Lower lobe of right lung (tissue), 2 donors: ENCODE data around the gene EXOC7. TPM values are rescaled to one million over a fixed set of nuclear protein-coding genes. Genes with fewer than 3 reads are reported as not detected.
"Not testable (repeated sequence)": the region's sequence is repeated elsewhere in the genome, so short reads cannot be mapped to it uniquely, and the experiment has no call there.

Source experiments
- ATAC-seq, 2 donors: fragments of 200-7000 bp; cut with Tn5 transposase; one replicate each; pipeline ENCODE4 v1.9.1; 2020 to 2022; ENCODE audit warnings: mild to moderate bottlenecking in 2 of 2, moderate library complexity in 2 of 2
- DNase-seq: peaks from one replicate; pipeline ENCODE4 v3.0.0-alpha.2; 2020
- H3K27ac ChIP-seq: fragments of 200-600 bp; one replicate; pipeline ENCODE4 v1.8.0; 2022
- H3K27me3 ChIP-seq: fragments of 200-600 bp; one replicate; pipeline ENCODE4 v1.8.0; 2022; ENCODE audit warnings: low read depth
- H3K36me3 ChIP-seq: fragments of 200-600 bp; one replicate; pipeline ENCODE4 v1.8.0; 2022; ENCODE audit warnings: mild to moderate bottlenecking
- H3K4me1 ChIP-seq: fragments of 200-600 bp; one replicate; pipeline ENCODE4 v1.8.0; 2022
- H3K4me3 ChIP-seq: fragments of 200-600 bp; one replicate; pipeline ENCODE4 v1.8.0; 2022; ENCODE audit warnings: mild to moderate bottlenecking
- H3K9me3 ChIP-seq: fragments of 200-600 bp; one replicate; pipeline ENCODE4 v1.8.0; 2022
- CTCF ChIP-seq: fragments of 200-600 bp; IDR thresholded peaks from one replicate; pipeline ENCODE4 v1.8.0; 2022; ENCODE audit warnings: antibody characterized with exemption, mild to moderate bottlenecking
- intact Hi-C: fragments of 100-400 bp; cut with DNase I; formaldehyde crosslinking; loops from one replicate; pipeline ENCODE4 v1.11.0; 2022
- total RNA-seq: library from RNA; stranded (reverse); fragmentation: NEBNext Ultra II Directional; extraction: Animal tissue kit (Norgen Biotek cat#: 25700); gene quantifications from one replicate; pipeline ENCODE4 v1.2.1, GENCODE V29; 2021
- donor health status: DM: no; HTN: yes; CAD: no; lungs with severe emphysema.

Gene EXOC7
- total RNA-seq, 1 donor from 2014 or later, result 118 TPM

- Histone ChIP-seq H3K9me3 (no peaks in the 10 kb centered on the region), H3K4me3 (no peak overlapping the region), H3K27me3 (peaks cover 42% of the 10 kb centered on the region), H3K36me3 (peaks cover 40% of the 10 kb centered on the region), H3K4me1 (peaks cover 18% of the 10 kb centered on the region), H3K27ac (no peak overlapping the region)
- no peak for TF ChIP-seq CTCF
- intact Hi-C loops, result no loop called here
- DNase-seq, result no peak
- no peak for ATAC-seq
Measured at GRCh38 chr17:76080768-76081287, 22.8 kb downstream of the EXOC7 start.

GRCh38 chr17:76079956-76080767 lies 23.4 kb downstream of the EXOC7 start:
- Histone ChIP-seq H3K9me3 (no peaks in the 10 kb centered on the region), H3K4me1 (peaks cover 24% of the 10 kb centered on the region), H3K27me3 (peaks cover 49% of the 10 kb centered on the region), H3K27ac (no peak overlapping the region), H3K4me3 (no peak overlapping the region), H3K36me3 (peaks cover 34% of the 10 kb centered on the region)
- TF ChIP-seq CTCF, result no peak
- DNase-seq (no peak), ATAC-seq (no peak)
- intact Hi-C loops, result no loop called here

- DNase-seq (no peak), ATAC-seq (no peak)
- Histone ChIP-seq H3K9me3 (no peaks in the 10 kb centered on the region), H3K4me1 (peaks cover 30% of the 10 kb centered on the region), H3K4me3 (no peak overlapping the region), H3K27ac (no peak overlapping the region), H3K36me3 (peaks cover 28% of the 10 kb centered on the region), H3K27me3 (peaks cover 55% of the 10 kb centered on the region)
- TF ChIP-seq CTCF, result no peak
- intact Hi-C loops, result no loop called here
Measured at GRCh38 chr17:76079535-76079955, 24.0 kb downstream of the EXOC7 start.

- ATAC-seq, result no peak
- intact Hi-C loops, result no loop called here
- peaks cover 22% of the 10 kb centered on the region for H3K36me3 ChIP-seq
Measured at GRCh38 chr17:76078860-76079534, 24.6 kb downstream of the EXOC7 start, which contains the start of gene ZACN. TSS of gene ZACN (plus strand) at chr17:76079182. CDS start at chr17:76079265, 83 bp downstream.

GRCh38 chr17:76078370-76078769 lies 25.2 kb downstream of the EXOC7 start:
- H3K9me3 ChIP-seq, ATAC-seq, DNase-seq, H3K27ac ChIP-seq, intact Hi-C loops, H3K4me3 ChIP-seq: not testable (repeated sequence)
- H3K36me3 ChIP-seq, result peaks cover 16% of the 10 kb centered on the region
- peaks cover 36% of the 10 kb centered on the region for H3K4me1 ChIP-seq
- peaks cover 67% of the 10 kb centered on the region for H3K27me3 ChIP-seq

More at GRCh38 chr17:76078860-76079534, 24.6 kb downstream of the EXOC7 start, which contains the start of gene ZACN:
- DNase-seq, result no peak
- peaks cover 60% of the 10 kb centered on the region for H3K27me3 ChIP-seq
- no peak within 1 kb of the TSS for H3K27ac ChIP-seq
- no peak for TF ChIP-seq CTCF
- H3K4me1 ChIP-seq, result peaks cover 36% of the 10 kb centered on the region
- no peak within 1 kb of the TSS for H3K4me3 ChIP-seq
- no peaks in the 10 kb centered on the region for H3K9me3 ChIP-seq
